ENCODE measurements around the gene GULP1. TPM values are rescaled to one million over a fixed set of nuclear protein-coding genes. Genes with fewer than 3 reads are reported as not detected.

GULP1 gene
- total RNA-seq, 1 donor from 2014 or later: 17.7 TPM

DNA sequence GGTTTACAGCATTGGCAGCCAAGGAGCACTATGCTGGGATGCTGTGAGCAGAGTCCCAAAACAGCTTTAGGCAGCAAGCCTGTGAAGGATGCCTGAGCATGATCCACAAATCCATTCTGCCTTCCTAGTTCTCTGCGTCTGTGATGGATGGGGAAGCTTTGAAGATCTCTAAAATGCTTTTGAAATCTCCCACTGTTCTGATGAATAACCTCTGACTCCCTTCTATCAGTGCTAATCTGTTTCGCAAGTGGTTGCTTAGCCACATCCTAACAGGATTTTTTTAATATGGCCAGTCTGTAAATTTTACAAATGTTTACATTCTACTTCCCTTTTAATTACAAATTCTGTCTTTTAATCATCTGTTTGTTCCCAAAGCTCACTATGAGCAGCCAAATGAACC lies 319.2 kb downstream of the GULP1 start:
- Mint-ChIP-seq H3K9me3 (ENCODE audit: unreplicated experiment) (no peaks in the 10 kb centered on the region), H3K36me3 (ENCODE audit: unreplicated experiment) (peaks cover under 1% of the 10 kb centered on the region), H3K27me3 (ENCODE audit: unreplicated experiment) (no peaks in the 10 kb centered on the region), H3K27ac (ENCODE audit: unreplicated experiment) (no peak overlapping the region), H3K4me3 (ENCODE audit: unreplicated experiment) (no peak overlapping the region), H3K4me1 (ENCODE audit: low read depth, unreplicated experiment) (no peaks in the 10 kb centered on the region)
- TF ChIP-seq CTCF (IDR thresholded peaks at IDR 0.05; ENCODE audit: partially characterized antibody, unreplicated experiment): no peak
- DNase-seq: no peak

DNA sequence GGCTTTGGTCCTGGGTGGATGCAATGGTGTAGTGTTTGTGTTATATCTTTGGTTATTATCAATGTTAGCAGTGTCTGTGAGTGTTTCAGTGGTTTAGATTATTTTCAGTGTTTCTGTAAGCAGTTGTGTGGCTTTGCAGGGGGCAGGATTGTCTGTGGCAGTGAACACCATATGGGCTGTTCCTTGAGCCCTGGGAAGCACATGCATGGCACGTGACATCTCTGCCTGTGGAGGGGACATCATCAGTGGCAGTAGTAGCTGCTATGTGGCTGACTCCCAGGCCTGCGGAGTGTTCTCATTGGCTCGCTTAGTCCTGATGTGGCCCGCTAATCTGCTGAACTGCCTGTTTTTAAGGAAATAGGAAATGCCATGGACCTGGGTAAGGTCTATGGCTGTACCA lies 327.5 kb downstream of the GULP1 start:
- H3K27me3 Mint-ChIP-seq (ENCODE audit: unreplicated experiment): no peaks in the 10 kb centered on the region
- DNase-seq: no peak
- no peaks in the 10 kb centered on the region for H3K4me1 Mint-ChIP-seq (ENCODE audit: low read depth, unreplicated experiment)
- TF ChIP-seq CTCF (IDR thresholded peaks at IDR 0.05; ENCODE audit: partially characterized antibody, unreplicated experiment): no peak
- no peaks in the 10 kb centered on the region for H3K9me3 Mint-ChIP-seq (ENCODE audit: unreplicated experiment)
- no peaks in the 10 kb centered on the region for H3K36me3 Mint-ChIP-seq (ENCODE audit: unreplicated experiment)
- H3K4me3 Mint-ChIP-seq (ENCODE audit: unreplicated experiment): no peak overlapping the region
- H3K27ac Mint-ChIP-seq (ENCODE audit: unreplicated experiment): no peak overlapping the region

- TF ChIP-seq CTCF (IDR thresholded peaks at IDR 0.05; ENCODE audit: partially characterized antibody, unreplicated experiment): no peak
- Mint-ChIP-seq H3K4me1 (ENCODE audit: low read depth, unreplicated experiment) (peaks cover 1% of the 10 kb centered on the region), H3K27ac (ENCODE audit: unreplicated experiment) (no peak overlapping the region), H3K9me3 (ENCODE audit: unreplicated experiment) (no peaks in the 10 kb centered on the region), H3K36me3 (ENCODE audit: unreplicated experiment) (no peaks in the 10 kb centered on the region), H3K27me3 (ENCODE audit: unreplicated experiment) (no peaks in the 10 kb centered on the region), H3K4me3 (ENCODE audit: unreplicated experiment) (no peak overlapping the region)
- no peak for DNase-seq
These were observed 329.2 kb downstream of the GULP1 start for GRCh38 chr2:188620916-188621315.

GRCh38 chr2:188622601-188623260 lies 331.1 kb downstream of the GULP1 start:
- TF ChIP-seq CTCF (IDR thresholded peaks at IDR 0.05; ENCODE audit: partially characterized antibody, unreplicated experiment): no peak
- Mint-ChIP-seq H3K4me3 (ENCODE audit: unreplicated experiment) (no peak overlapping the region), H3K27ac (ENCODE audit: unreplicated experiment) (no peak overlapping the region), H3K36me3 (ENCODE audit: unreplicated experiment) (no peaks in the 10 kb centered on the region), H3K4me1 (ENCODE audit: low read depth, unreplicated experiment) (peaks cover 1% of the 10 kb centered on the region), H3K9me3 (ENCODE audit: unreplicated experiment) (no peaks in the 10 kb centered on the region), H3K27me3 (ENCODE audit: unreplicated experiment) (no peaks in the 10 kb centered on the region)
- DNase-seq: no peak

- H3K9me3 Mint-ChIP-seq (ENCODE audit: unreplicated experiment): no peaks in the 10 kb centered on the region
- no peak for TF ChIP-seq CTCF (IDR thresholded peaks at IDR 0.05; ENCODE audit: partially characterized antibody, unreplicated experiment)
- no peak overlapping the region for H3K4me3 Mint-ChIP-seq (ENCODE audit: unreplicated experiment)
- no peaks in the 10 kb centered on the region for H3K27me3 Mint-ChIP-seq (ENCODE audit: unreplicated experiment)
- no peak overlapping the region for H3K27ac Mint-ChIP-seq (ENCODE audit: unreplicated experiment)
- no peaks in the 10 kb centered on the region for H3K36me3 Mint-ChIP-seq (ENCODE audit: unreplicated experiment)
- DNase-seq: no peak
- H3K4me1 Mint-ChIP-seq (ENCODE audit: low read depth, unreplicated experiment): peaks cover 1% of the 10 kb centered on the region
These were observed 332.4 kb downstream of the GULP1 start for GRCh38 chr2:188623995-188624643.

Data from glutamatergic neuron (in vitro differentiated cells).